Fibroblast of villous mesenchyme (primary cell): ENCODE measurements around the gene CP. TPM values are rescaled to one million over a fixed set of nuclear protein-coding genes. Genes with fewer than 3 reads are reported as not detected.
"Not testable (repeated sequence)": the region's sequence is repeated elsewhere in the genome, so short reads cannot be mapped to it uniquely, and the experiment has no call there.

Experiments
- DNase-seq: peaks from one replicate; pipeline ENCODE4 v3.0.0-alpha.2; 2010; ENCODE audit warnings: low read depth
- H3K4me3 ChIP-seq: 2 replicates; pipeline ENCODE4 v1.5.1; 2011; ENCODE audit warnings: low read depth, mild to moderate bottlenecking, low read length
- CTCF ChIP-seq: IDR thresholded peaks from 2 replicates; pipeline ENCODE4 v1.5.1; 2012; ENCODE audit warnings: low read depth, mild to moderate bottlenecking, low read length; ENCODE audit not compliant: insufficient read depth
- total RNA-seq: library from RNA; depleted of rRNA; stranded (reverse); fragments of >200 nt; gene quantifications from 2 replicates; pipeline ENCODE4 v1.2.3, GENCODE V29; 2012

Gene CP
- total RNA-seq, 1 donor, result not detected

GRCh38 chr3:149243540-149243939 is 21.9 kb upstream of the CP start:
- no peak for DNase-seq
- TF ChIP-seq CTCF, result no peak
- H3K4me3 ChIP-seq, result no peak overlapping the region

- H3K4me3 ChIP-seq, result no peak overlapping the region
- TF ChIP-seq CTCF, result no peak
- no peak for DNase-seq
Observed at GRCh38 chr3:149239357-149239936, 17.8 kb upstream of the CP start.

- H3K4me3 ChIP-seq, result not testable (repeated sequence)
Observed at GRCh38 chr3:149238268-149238667, 16.6 kb upstream of the CP start.

GRCh38 chr3:149235599-149236424 is 14.2 kb upstream of the CP start:
- no peak for TF ChIP-seq CTCF
- no peak overlapping the region for H3K4me3 ChIP-seq
- no peak for DNase-seq

More at GRCh38 chr3:149238268-149238667, 16.6 kb upstream of the CP start:
- not testable (repeated sequence) for DNase-seq

GRCh38 chr3:149234671-149235245 is 13.1 kb upstream of the CP start:
- no peak for DNase-seq

GRCh38 chr3:149233323-149233722 is 11.7 kb upstream of the CP start:
- no peak for DNase-seq
- no peak overlapping the region for H3K4me3 ChIP-seq
- TF ChIP-seq CTCF, result no peak

More at GRCh38 chr3:149234671-149235245, 13.1 kb upstream of the CP start:
- TF ChIP-seq CTCF, result no peak
- H3K4me3 ChIP-seq, result no peak overlapping the region

GRCh38 chr3:149231871-149232270 is 10.2 kb upstream of the CP start:
- no peak for TF ChIP-seq CTCF
- no peak overlapping the region for H3K4me3 ChIP-seq
- DNase-seq, result no peak
